CD4-positive, alpha-beta T cell treated with Interleukin-1 beta for 1 hour (primary cell): ENCODE results near the gene SPECC1L.

ENCODE experiments used
- DNase-seq, 2 donors: peaks; one replicate each; pipeline ENCODE4 v3.0.0-alpha.2; 2020 to 2022

SPECC1L gene

DNA sequence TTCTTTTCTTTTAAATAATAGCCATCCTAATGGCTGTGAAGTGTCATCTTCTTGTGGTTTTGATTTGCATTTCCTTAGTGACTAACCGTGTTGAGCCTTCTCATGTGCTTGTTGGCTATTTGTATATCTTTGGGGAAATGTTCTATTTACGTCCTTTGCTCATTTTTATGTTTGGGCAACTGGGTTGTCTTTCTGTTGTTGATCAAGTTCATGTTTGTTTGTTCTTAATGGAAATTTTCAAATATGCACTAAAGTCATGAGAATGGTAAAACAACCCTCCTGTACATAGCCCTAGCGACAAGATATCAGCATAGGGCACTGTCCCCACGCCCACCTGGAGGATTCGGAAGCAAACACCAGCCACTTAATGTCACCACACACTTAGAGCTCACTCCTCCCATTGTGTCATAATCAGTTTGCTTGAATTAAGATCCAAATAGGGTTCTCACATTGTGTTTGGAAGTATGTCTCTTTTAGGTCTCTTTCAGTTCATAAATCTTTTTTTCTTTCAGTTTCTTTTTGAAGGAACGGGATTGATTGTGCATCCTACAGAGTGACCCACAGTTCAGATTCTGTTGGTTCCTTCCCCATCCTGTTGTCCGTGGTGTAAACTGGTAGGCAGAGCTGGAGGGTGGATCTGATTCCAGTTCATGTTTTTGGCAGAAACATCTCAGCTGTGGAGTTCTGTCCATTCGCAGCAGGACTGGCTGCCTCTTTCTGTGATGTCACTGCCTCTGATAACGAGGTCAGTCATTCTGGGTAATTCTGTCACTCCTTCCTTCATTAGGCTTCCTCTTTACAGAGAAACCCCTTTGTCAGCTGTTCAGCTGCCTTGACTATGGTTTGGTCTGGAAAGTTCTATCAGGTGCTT lies 130.3 kb downstream of the SPECC1L start:
- peak; percentile 15 to 51 for DNase-seq

DNA sequence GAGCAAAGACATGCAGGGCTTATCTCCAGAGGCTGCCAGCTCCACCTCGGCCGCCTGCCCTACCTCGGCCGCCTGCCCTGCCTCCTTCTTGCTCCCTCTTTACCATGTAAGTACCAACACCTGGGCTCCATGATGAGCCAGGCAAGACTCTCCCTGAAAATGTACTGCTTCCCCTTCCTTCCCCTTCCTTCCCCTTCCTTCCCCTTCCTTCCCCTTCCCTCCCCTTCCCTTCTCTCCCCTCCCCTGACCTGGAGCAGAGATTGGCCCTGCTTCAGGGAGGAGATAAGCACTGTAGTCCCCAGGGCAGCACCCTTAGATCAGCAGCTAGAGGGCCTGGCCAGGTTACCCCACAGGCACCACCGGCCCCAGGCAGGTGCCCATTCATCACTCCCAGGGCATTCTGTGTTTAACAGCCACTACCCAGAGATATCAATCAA lies 131.3 kb downstream of the SPECC1L start:
- DNase-seq, result no peak

DNA sequence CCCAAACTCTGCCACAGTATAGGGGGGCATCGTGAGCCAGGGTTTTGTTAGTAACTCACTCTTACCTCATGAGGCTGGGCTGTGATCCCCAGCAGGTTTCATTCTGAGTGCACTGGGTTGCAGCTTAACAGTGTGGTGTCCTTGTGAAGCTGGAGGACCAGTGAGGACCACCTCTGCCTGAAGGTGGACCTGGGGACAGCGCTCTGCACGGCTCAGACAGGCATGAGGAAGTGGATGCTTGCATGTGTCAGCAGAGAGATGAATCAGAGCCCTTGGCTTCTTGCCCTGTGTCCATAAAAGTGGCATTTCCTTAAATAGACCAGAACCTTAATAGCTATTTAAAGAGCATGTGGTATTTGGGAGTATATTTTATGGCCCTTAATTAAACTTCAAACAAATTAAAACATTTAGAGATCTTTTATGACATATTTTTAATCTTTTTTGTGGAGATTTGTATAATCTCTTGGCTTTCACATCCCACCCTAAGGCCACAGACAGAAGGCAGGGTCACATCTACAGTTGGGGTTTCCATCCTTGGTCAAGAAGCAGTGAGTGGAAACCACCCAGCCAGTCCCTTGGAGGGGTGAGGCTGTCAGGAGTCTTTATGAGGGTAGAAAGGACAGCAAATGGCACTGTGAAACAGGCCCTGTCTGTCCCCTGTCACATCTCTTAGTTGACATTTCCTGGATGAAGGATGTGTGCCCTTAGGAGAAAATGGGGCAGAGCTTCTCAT lies 132.0 kb downstream of the SPECC1L start:
- DNase-seq, result peak in 1 of 2 donors; percentile 68

DNA sequence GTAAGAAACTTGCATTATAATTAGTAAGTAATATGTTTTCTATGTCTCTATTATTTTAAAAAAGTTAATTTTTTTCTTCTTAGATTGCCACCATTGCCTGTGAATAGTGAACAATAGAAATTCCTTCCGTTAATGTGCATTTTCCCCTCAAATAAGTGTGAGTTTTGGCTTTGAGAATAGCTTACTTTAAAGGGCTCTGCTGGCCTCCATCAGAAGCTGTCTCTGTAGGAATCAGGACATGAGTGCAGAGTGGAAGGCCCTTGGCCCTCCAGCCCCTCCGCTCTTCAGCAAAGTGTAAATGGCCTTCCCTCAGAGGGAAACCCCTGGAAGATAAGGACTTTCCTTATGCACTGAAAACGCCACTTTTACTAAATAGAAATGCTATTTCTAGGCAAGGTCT lies 132.7 kb downstream of the SPECC1L start:
- DNase-seq, result no peak

DNA sequence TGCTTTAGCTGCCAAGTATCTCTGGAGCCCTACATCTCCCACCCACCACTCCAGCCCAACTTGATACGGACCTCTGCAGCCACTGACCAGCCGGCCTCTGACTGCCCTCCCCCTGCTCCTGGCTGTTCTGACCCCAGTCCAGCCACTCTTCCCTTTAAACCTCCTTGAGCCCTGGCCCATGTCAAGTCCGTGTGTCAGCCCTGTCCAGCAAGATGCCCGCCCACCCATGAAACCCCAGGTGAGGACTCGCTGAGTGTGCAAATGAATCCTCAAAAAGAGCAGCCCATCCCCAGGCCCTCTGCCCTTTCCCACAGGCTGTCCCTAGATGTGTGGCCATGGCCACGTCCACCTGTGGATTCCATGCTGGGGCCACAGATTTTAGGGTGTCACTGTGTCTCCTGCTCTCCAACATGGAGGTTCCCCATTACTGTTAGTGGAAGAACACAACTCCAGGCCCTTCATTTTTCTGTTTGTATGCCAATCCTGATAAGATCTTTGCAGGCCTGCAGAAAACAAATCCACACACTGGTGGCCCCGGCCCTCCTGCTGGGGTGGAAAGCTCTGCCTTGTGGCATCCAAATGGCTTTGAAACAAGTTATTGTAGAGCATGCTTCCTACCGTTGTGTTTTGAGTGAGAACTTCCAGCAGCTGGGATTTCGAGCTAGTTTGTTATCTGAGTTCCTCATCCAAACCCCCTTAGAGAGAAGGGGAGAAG lies 134.1 kb downstream of the SPECC1L start:
- no peak for DNase-seq

DNA sequence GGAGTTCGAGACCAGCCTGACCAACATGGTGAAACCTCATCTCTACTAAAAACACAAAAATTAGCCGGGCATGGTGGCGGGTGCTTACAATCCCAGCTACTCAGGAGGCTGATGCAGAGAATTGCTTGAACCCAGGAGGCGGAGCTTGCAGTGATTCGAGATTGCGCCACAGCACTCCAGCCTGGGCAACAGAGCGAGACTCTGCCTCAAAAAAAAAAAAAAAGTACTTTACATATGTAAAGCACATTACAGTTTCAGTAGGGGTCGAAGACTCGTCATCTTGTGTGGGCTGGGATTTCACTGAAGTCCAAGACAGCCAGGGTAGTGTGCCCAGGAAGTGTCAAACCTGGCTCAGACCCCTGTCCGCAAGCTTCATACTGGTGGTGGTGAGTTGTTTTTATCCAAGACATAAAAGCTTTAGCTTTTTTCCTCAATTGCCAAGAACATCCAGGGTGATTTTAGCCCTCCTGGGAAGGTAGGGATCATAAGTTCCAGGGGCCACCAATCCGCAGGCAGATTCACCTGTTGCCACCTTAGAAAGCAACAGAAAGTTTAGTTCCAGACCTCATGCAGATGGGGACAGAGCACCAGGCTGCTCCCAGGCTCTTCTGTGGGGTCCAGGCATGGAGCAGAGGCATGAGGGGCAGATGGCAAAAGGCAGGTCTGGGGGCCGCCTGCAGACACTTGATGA lies 135.1 kb downstream of the SPECC1L start:
- no peak for DNase-seq

DNA sequence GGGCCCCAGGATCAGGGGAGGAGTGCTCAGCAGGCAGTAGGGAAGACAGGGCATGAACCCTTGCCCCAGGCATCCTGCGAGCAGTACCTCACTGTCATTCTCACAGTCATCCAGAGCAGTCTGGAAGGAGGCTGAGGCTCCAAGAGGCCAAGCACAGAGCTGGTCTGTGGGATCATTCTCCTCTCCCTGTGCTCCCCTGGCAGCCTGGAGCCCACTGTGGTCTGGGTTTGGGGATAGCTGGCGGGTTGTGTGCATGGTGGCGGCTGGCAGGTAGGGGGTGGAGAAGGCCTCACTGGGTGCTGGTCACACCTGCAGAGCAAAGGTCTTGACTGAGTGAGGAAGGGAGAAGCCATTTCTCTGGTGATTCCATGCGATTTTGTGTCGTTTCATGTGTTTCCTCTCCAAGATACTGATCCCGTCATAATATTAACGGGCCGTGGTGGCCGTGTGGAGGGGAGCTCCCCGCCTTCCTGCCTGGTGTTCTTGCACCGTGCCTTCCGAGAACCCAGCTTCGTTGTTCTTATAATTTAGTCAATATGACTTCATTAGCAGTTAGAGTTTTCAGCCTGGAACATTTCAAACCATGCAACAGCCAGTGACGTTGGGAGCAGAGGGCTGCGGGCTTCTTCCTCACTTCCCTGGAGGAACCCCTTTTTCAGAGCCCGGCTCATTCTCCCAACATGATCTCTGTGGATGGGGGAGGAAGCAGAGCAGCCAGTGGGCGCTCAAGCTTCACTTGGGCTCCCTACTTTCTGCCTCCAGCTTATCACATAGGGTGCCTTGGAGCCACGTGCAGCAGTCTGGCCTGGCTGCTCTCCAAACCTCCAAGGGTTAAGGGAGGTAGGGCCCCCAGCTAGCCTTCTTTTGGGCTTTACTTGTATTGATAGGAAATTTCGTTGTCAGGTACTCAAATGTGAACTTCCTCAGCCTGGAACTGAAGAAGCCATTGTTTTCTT lies 136.0 kb downstream of the SPECC1L start:
- DNase-seq, result no peak

DNA sequence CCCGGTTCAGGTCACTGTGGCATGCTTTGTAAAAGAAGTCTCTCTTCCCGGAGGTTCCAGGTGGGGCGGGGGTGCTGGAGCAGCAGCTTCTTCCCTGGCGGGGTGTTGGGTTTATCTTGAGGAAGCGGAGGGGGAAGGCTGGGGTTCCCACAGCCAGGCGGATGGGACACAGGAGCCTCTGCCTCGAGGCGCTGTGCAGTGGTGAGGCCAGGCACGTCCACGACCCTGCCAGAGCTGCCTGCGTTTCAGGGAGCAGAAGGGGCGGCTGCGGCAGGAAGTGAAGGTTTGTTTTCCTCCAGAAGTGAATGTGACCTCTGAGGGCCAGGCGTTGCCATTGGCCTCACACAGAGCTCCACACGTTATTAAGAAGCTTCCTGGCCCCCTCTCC lies 136.6 kb downstream of the SPECC1L start:
- no peak for DNase-seq

DNA sequence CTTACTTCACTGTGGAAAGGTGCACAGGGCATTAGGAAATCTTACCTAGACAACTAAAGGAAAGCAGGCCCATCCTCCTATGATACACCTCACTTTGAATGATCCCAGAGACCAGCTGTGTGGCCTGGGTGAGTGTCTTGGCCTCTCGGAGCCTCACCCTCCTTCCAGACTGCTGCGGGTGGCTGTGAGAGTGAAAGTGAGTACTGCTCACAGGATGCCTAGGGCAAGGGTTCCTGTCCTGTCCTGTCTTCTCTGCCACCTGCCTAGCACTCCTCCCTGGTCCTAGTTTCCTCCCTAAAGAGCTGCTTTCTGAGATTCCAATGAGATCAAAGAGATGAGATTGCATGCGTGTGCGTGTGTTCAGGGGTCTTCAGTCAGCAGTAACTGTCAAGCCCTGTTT lies 137.3 kb downstream of the SPECC1L start:
- no peak for DNase-seq

DNA sequence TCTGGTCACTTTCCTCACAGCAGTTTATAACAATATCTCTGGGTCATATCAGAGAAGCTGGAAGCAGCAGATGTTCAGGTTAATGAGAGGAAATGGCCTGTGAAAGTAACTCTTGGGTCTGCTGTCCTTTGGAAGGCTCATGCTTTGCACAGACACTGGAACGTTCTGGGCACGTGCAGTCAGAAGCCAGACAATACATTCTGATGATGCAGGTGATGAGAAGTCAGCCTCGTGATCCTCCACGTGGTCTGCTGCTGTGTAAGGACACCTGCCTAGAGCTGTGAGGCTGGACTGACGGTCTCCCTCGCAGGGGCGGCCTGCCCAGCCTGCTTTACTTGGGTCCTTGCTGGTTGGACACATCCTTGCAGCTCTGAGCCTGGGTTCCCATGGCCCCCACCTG lies 138.0 kb downstream of the SPECC1L start:
- no peak for DNase-seq

DNA sequence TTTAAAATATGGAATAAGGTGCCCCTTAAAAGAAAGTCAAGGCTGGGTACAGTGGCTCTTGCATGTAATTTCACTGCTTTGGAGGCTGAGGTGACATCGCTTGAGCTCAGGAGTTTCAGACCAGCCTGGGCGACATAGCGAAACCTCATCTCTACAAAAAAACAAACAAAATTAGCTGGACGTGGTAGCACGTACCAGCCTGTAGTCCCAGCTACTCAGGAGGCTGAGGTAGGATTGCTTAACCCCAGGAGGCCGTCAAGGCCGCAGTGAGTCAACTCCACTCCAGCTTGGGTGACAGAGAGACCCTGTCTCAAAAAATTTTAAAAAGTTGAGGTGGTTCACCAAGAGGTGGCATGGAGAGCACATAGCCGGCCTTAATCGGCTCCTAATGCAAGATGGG lies 139.1 kb downstream of the SPECC1L start:
- no peak for DNase-seq

DNA sequence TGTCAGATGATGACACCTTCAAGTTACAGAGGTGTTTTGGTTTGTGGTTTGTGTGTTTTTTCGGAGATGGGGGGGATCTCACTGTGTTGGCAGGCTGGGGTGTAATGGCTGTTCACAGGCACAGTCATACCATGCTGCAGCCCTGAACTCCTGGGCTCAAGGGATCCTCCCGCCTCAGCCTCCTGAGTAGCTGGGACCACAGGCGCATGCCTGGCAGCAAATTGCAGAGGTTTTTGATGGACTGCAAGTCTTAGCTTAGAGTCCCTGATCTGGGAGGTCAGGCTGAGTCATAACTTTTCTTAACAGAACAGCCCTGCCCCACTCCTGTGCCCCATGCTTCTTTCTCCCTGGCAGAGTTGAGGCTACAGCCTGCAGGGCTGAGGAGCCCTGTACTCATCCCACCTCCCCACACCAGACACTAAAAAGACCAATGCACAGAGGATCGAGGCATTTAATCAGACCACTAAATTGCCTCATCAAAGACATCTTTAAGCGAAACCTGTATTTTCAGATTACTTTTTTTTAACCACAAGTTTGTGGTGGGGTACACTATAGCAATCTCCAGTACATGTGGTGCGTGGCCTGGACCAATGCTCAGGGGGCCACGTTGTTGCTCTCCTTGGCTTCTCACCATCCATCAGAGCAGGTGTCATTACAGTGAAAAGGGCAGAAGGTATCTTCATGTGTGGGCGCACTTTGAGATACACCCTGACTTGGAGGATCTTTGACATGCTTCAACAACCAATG lies 139.7 kb downstream of the SPECC1L start:
- DNase-seq, result no peak

DNA sequence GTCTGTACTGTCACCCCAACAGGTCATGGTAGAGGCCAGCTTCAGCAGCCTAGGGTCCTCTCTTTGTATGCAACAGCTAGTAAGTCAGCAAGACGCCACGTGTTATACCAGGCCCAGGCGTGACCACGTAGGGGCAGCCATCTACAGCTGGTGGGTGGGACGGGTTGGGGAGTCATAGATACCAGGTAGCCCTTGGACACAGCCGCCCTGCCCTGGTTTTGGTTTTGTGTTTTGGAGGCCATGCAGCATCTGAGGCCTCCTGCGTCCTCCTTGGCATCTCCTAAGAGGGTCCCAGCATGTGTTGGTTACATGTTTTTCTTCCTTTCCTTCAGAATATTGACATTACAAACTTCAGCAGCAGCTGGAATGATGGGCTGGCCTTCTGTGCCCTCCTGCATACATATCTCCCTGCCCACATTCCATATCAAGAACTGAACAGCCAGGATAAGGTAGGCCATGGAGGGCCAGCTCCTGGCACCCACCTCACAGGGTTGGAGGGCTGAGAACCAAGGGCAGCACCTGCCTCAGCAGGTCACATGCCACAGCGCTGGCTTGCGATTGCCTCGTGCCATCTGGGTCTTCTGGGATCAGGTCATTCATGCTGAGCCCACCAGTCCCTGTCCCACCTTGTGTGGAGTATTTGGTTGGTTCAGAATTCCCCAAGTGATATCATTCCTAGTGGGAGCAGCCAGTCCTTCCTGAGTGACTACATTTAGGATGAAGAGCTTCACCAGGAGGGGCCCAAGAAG lies 140.8 kb downstream of the SPECC1L start:
- no peak for DNase-seq

DNA sequence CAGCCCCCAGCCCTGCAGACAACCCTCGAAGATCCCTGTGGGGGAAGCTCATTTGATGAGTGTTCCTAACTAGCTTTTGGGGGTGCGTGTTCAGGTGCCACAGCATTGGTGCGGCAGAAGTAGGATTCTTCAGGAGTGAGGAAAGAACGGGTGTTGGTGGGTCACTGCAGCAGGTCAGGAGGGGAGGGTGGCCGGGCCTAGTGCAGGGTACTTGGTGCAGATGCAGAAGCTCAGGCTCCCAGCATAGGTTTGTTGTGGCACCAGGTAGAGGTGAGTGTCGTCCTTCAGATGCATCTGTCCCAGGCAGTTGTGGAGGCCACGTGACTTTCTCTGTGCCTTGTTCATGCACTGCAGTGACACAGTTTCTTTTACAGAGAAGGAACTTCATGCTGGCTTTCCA lies 141.6 kb downstream of the SPECC1L start:
- DNase-seq, result no peak

DNA sequence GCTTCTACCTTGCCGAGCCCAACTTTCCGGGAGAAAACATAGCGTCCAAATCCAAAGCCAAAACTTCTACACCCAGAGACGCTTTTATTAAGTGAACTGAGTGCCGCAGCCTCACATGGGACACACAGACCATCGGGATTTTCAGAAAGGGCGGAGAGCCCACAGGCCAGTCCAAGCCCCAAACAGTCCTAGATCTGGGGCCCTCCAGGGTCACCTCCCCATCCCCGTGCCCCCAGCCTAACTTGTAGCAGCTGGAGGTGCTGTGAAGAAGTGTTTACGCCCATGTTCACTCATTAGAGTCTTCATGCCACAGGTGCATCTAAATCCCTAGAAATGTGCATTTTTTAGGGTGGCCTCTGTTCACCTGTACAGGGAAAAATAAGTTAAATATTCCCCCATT lies 142.6 kb downstream of the SPECC1L start:
- DNase-seq, result no peak

DNA sequence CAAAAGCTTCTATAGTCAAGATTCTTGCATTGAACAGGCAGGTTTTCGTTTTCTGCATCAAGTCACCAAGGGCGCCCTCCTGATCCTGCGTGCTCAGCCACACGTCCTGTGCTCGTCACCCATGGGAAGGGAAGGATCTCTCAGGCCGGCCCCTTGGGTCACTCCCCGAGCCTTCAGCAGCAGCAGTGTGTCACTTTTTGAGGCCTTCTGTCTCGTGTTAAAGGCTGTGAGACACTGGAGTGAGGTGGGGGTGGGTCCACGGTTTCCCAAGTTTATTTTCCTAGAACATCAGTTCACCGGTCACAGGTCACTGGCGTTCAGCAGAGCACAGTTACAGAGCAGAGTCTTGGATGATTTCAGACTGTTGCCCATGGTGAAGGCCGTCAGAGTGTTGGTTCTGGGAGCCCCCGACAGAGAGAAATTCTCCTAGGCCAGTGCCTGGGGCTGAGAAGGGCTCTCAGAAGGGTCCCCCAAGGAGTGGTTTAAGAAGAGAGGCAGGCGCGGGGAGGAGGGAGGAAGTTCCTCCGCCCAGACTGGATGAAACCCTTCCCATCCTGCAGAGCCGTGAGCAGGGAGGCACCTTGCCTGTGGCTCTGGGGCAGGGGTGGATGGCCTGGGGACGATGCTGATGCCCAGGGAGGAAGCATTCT lies 143.2 kb downstream of the SPECC1L start:
- no peak for DNase-seq

DNA sequence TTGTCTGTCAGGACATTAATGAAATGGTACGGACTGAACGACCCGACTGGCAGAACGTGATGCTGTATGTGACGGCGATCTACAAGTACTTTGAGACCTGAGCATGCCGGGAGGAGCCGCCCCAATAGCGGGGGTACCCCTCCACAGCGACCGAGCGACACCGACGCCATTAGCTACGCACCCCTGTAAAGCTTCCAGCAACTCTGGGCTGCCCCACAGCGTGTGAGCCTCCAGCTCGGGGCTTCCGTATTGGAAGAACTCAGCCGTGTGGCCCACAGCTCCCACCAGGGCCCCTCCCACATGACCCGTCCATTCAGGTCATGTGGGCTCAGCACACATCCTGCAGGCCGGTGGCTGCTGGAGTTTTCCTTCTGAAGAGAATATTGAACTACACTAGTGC lies 143.9 kb downstream of the SPECC1L start:
- no peak for DNase-seq

DNA sequence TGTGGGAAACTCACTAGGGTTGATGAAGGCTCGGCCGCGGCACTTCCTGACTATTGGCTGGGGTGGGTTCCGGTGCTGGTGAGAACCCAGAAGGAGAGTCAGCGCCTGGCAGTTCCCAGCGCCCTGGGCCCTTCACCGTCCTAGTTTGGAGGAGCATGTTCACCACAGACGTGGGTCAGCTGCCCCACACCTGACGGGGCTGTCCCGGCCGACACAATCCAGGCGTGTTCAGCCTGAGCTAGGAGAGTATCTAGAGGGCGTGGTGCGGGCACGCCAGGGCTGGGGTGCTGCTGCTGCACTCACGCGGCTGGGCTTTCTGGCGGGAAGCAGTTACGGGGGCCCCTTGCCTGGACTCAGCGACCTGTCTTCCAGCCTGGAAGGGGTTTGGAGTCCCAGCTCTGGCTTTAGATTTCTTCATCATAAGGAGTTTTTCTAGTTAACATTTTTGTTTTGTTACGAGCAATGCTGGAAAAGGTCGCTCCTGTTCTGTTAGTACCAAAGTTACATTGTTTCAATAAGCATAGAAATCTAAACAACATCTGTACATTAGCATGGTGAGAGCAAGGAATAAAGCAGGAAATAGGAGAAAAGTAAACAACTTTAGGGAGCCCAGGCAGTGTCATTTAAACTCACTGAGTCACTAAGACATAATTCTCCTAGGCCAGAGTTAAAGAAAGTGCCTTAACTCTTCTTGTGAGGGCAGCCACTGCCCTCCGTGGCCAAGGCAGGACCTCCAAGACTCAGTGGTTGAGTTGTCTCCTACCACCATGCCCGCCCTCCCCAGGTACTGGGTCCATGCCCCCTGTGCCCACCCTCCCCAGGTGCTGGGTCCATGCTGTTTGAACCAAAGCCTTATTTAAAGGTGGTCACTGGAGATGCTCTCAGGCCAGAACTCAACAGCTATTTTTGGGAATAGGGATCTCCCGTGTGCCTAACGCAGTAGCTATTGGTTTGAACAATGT lies 144.6 kb downstream of the SPECC1L start:
- DNase-seq, result no peak

DNA sequence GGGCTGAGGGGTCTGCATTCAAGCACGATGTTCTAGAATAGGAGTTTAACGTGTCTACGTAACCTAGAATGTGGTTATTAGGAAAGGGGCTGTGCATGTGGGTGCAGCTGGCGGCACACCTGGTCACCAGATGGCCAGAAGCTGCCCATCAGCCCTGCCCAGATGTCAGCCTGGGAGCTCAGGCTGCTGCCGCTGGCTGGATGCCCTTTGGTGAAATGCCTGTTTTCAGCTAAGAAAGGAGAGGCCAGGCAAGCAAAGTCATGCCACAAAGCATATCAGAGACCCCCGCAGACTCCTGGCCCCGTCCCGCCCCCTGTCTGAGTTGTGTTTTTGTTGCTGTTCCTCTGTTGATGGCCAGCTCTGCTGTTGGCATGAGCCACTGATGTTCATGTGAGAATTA lies 145.5 kb downstream of the SPECC1L start:
- DNase-seq, result no peak
